DLD1 (cell line): ENCODE data around the gene DHRS13.
"Not testable (repeated sequence)": the region's sequence is repeated elsewhere in the genome, so short reads cannot be mapped to it uniquely, and the experiment has no call there.

ENCODE experiments used
- in situ Hi-C: cut with HindIII; loops from 2 replicates; pipeline ENCODE4 v1.10.0; 2017; ENCODE audit warnings: low sequenced_read_pairs

Gene DHRS13

DNA sequence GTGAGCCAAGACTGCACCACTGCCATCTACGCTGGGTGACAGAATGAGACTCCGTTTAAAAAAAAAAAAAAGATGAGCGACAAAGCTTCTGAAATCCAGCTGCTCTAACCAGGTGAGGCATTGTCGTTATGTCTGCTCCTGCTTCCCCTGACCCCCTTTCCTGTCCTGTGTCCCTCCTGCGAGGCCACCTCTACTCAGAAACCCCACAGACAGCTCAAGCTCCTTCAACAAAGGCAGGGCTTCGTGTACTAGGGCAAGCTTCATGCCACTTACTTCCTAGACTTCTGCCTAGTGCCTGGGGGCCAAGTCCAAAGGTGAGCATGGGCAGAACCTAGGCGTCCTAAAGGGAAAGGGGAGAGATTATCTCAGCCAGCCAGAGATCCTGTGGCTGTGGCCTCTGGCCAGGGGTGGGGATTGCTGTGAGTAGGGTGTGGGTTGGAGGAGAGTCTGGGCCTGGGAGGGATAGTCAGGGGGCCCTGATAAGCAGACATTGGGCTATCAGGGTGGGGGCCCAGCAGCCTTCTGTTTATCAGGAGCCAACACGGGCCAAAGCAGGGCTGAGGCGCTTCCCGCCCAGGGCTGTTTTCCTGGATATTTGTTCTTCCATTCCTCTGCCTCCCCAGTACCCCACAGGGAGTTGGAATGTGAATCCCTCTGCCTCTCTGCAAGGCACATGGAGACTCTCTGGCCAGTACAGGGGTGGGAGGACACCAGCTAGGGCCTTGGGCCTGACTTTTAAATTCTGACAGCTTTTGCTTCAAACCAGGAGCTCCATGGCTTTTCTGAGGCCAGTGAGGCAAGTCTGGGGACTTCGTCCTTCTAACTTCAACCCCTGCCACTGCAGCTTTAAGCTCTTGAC lies 37.7 kb downstream of the DHRS13 start:
- in situ Hi-C loops: no loop called here

DNA sequence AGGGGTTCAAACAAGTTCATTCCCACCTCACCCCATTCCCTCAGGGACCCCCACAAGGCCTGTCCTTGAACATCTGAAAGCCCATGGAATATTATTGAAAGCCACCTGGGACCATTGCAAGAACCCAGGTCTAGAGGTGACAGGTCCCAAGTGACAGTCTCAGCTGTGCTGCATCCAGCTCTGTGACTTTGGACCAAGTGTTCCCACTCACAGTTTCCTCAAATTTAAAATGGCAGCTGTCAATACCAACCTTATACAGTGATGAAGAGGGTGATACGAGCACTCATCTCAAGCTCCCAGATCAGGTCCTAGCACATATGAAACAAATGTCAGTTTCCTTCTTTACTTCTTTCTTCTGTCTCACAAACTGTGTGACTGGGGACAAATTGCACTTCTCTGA lies 38.9 kb downstream of the DHRS13 start:
- in situ Hi-C loops: no loop called here

- in situ Hi-C loops: no loop called here
Observed at GRCh38 chr17:28862561-28862960, 40.3 kb downstream of the DHRS13 start.

- in situ Hi-C loops: no loop called here
Observed at GRCh38 chr17:28861393-28862203, 41.3 kb downstream of the DHRS13 start.

GRCh38 chr17:28860363-28860808 lies 42.5 kb downstream of the DHRS13 start:
- in situ Hi-C loops: no loop called here

DNA sequence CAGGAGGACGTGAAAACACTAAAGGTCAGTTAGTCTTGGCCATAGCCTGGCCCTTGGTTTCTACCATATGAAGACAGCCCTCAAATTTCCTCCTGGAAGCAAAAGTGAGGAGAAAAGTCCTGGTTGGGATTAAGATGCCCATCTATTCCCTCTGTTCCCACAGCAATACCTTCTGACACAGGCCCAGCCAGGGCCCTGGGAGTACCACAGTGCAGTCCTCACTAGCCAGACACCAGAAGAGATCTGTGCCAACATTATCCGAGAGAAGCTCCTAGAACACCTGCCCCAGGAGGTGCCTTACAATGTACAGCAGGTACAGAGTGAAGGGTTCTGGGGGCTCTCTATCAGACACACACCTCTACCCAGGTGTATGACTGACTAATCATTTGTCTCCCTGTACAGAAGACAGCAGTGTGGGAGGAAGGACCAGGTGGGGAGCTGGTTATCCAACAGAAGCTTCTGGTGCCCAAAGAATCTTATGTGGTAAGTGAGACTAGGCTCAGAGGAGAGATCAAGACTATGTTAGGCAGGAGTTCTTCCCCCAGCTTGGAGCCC lies 44.0 kb downstream of the DHRS13 start:
- in situ Hi-C loops: no loop called here

DNA sequence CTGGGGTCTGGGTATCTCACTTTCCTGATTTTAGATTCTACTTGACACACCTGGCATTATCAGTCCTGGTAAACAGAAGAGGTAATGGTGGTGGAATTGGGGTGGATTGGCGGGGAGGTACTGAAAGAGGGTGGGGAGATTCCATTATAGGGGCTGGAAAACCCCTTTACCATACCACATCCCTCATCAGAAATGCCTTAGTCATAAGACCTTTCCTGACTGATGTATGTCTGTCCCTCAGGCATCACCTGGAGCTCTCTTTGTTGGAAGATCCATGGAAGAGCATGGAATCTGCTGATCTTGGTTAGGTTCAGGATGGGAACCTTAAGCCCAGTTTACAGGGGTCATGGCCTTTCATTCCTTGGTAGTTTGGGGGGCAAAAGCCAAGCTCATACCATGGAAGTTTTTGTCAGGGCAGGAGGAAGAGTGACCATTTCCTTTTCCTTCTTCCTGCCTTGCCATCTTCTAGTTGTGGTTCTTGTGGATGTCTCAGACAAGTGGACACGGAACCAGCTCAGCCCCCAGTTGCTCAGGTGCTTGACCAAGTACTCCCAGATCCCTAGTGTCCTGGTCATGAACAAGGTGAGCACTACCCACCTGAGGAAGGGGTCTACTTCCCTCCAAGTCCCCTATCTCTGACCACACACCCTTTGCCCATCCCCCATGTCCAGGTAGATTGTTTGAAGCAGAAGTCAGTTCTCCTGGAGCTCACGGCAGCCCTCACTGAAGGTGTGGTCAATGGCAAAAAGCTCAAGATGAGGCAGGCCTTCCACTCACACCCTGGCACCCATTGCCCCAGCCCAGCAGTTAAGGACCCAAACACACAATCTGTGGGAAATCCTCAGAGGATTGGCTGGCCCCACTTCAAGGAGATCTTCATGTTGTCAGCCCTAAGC lies 44.7 kb downstream of the DHRS13 start:
- in situ Hi-C loops: no loop called here

DNA sequence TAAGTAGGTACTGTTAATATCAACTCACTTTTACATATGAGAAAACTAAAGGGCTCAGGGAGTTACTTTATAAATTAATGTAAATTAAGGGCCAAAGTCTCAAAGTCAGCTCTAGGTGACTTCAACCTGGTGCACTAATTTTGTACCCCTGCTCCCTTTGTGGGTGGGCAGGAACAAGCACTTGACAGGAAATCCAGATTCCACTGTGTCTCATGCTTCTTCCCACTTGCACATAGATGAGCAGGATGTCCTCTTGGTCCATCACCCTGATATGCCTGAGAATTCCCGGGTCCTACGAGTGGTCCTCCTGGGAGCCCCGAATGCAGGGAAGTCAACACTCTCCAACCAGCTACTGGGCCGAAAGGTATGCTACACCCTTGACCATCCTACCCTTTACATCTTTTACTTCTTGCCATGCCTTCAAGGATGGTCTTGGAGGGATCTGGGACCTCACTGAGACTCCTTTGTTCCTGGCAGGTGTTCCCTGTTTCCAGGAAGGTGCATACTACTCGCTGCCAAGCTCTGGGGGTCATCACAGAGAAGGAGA lies 46.8 kb downstream of the DHRS13 start:
- in situ Hi-C loops: no loop called here

DNA sequence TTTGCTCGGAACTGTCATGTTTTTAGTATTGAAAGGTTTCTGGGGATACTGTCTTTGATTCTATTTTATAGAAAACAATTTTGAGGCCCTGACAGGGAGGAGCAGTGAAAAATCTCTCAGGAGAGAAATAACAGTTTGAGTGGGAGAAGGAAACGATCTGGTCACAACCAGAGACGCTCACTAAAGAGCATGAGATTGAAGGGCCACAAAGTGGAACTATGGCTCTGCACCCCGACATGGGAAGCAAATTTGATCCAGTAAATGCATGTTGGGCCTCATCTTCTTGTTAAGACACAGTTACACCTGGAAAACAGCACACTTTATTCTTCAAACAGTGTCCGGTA lies 47.6 kb downstream of the DHRS13 start:
- in situ Hi-C loops: no loop called here

GRCh38 chr17:28854457-28855335 lies 48.2 kb downstream of the DHRS13 start, which contains the start of gene ERAL1:
Gene ERAL1 (plus strand): TSS chr17:28855016. CDS start chr17:28855035, 19 bp downstream.
- in situ Hi-C loops: no loop called here

GRCh38 chr17:28853295-28853694 lies 49.6 kb downstream of the DHRS13 start:
- in situ Hi-C loops: no loop called here

DNA sequence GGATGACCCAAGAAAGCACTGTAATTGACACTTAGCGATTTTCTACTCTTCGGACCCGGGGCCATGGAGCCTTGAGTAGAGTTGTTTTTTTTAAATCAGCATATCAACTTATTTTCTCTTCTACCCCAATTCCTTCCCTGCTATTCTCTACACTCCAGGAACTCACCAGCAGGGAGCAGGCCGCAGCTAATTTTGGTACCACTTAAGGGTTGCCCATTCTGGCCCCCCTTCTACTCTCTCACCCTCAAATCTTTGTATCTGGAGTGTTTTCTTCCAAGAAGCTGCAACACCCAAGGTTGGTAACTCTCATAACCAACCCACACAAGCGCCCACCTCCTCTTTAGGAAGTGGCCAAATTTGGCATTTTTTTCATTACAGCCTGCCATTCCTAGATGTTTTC lies 53.6 kb downstream of the DHRS13 start:
- in situ Hi-C loops: no loop called here

DNA sequence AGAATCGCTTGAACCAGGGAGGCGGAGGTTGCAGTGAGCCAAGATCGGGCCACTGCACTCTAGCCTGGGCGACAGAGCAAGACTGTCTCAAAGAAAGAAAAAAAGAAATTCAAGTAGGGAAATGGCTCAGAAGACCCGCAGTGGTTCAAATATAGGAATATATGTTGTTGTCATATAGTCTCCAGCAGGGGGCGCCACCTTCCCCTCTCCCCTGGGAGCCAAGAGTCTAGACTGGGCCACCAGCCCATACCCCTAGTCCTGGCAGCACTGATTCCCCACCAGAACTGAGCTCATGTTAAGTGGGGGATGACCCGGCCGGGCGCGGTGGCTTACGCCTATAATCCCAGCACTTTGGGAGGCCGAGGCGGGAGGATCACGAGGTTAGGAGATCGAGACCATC lies 54.2 kb downstream of the DHRS13 start:
- in situ Hi-C loops: not testable (repeated sequence)
